ENCODE results near the gene ZNF526.
A peak's percentile ranks its signal among the peaks of the same experiment; 100 is the strongest.

The ZNF526 gene

DNA sequence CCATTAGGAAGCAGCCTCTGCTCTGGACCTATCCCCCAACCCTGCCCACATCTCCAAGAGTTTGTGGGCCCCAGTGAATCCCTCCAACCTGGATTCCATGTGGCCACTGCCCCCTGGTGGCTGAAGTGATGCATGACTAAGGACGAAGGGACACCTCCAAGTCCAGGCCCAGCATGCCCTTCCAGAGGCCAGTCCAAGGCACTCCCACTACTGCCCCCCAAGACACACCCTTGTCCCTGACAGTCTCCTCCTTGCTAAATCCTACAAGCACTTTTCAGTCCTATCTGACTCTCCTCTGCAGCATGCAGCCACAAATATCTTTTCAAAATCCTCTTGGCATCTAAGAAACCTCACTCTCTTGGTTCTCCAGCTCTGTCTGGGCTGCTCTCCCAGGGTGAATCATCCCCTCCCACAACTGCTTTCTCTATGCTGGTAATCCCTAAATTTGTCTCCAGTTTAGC, 35.7 kb upstream of the ZNF526 start:
- in situ Hi-C loops (cut with MboI; ENCODE audit: low pct_unique_long_range_greater_than_20kb, low sequenced_read_pairs, unreplicated experiment): no loop called here
- peak; percentile 76 for DNase-seq (ENCODE audit: low spot score)
- TF ChIP-seq, protein P1, sequence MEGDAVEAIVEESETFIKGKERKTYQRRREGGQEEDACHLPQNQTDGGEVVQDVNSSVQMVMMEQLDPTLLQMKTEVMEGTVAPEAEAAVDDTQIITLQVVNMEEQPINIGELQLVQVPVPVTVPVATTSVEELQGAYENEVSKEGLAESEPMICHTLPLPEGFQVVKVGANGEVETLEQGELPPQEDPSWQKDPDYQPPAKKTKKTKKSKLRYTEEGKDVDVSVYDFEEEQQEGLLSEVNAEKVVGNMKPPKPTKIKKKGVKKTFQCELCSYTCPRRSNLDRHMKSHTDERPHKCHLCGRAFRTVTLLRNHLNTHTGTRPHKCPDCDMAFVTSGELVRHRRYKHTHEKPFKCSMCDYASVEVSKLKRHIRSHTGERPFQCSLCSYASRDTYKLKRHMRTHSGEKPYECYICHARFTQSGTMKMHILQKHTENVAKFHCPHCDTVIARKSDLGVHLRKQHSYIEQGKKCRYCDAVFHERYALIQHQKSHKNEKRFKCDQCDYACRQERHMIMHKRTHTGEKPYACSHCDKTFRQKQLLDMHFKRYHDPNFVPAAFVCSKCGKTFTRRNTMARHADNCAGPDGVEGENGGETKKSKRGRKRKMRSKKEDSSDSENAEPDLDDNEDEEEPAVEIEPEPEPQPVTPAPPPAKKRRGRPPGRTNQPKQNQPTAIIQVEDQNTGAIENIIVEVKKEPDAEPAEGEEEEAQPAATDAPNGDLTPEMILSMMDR (IDR thresholded peaks at IDR 0.05; ENCODE audit: extremely low read depth, insufficient read depth, missing control alignments): peak; percentile 91

GRCh38 chr19:42185277-42185676, 34.8 kb upstream of the ZNF526 start:
- in situ Hi-C loops (cut with MboI; ENCODE audit: low pct_unique_long_range_greater_than_20kb, low sequenced_read_pairs, unreplicated experiment): loop anchor here (5.0 kb wide), 1 partner anchor 73 kb away; no protein-coding TSS in a partner anchor
- TF ChIP-seq, protein P1 (IDR thresholded peaks at IDR 0.05; ENCODE audit: extremely low read depth, insufficient read depth, missing control alignments): no peak
- no peak for DNase-seq (ENCODE audit: low spot score)

DNA sequence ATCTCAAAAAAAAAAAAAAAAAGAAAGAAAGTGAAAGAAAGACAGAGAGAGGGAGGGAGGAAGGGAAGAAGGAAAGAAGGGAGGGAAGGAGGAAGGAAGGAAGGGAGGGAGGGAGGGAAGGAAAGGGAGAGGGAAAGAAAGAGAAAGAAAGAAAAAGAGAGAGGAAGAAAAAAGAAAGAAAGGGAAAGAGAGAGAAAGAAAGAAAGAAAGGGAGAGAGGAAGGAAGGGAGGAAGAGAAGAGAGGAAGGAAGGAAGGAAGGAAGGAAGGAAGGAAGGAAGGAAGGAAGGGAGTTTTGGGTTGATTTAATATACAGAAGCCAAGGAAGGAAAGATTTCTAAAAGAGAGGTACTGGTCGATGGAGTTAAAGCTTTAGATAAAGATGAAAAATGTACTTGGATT, 31.4 kb upstream of the ZNF526 start:
- no peak for DNase-seq (ENCODE audit: low spot score)
- in situ Hi-C loops (cut with MboI; ENCODE audit: low pct_unique_long_range_greater_than_20kb, low sequenced_read_pairs, unreplicated experiment): loop anchor here (5.0 kb wide), 1 partner anchor 76 kb away; no protein-coding TSS in a partner anchor
- TF ChIP-seq, protein P1 (IDR thresholded peaks at IDR 0.05; ENCODE audit: extremely low read depth, insufficient read depth, missing control alignments): no peak

DNA sequence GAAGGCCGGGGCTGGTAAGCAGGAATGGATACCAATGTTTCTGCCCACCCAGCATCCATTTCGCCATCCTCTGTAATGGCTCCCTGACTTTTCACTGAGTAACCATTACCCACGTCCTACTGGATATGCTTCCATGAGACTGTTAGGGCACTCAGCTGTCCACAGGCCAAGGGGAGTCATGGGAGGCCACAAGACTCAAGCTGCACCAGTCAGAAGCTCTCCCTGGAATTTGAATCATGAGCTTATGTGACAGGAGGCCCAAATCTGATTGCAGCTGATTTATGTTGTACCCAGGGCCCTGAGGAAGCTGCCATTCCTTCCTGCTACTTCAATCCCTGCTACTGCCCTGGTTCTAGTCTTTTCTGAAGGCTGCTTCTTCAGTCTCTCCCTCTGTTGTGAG, 31.0 kb upstream of the ZNF526 start:
- TF ChIP-seq, protein P1 (IDR thresholded peaks at IDR 0.05; ENCODE audit: extremely low read depth, insufficient read depth, missing control alignments): no peak
- DNase-seq (ENCODE audit: low spot score): no peak

GRCh38 chr19:42191330-42191729, 28.8 kb upstream of the ZNF526 start:
- no peak for DNase-seq (ENCODE audit: low spot score)
- in situ Hi-C loops (cut with MboI; ENCODE audit: low pct_unique_long_range_greater_than_20kb, low sequenced_read_pairs, unreplicated experiment): no loop called here
- TF ChIP-seq, protein P1 (IDR thresholded peaks at IDR 0.05; ENCODE audit: extremely low read depth, insufficient read depth, missing control alignments): no peak

More for the DNA sequence above, 31.0 kb upstream of the ZNF526 start:
- in situ Hi-C loops (cut with MboI; ENCODE audit: low pct_unique_long_range_greater_than_20kb, low sequenced_read_pairs, unreplicated experiment): loop anchor here (5.0 kb wide), 1 partner anchor 77 kb away; no protein-coding TSS in a partner anchor

- in situ Hi-C loops (cut with MboI; ENCODE audit: low pct_unique_long_range_greater_than_20kb, low sequenced_read_pairs, unreplicated experiment): no loop called here
- no peak for DNase-seq (ENCODE audit: low spot score)
These were observed 28.3 kb upstream of the ZNF526 start for GRCh38 chr19:42191855-42192254.

More at GRCh38 chr19:42191855-42192254, 28.3 kb upstream of the ZNF526 start:
- TF ChIP-seq, protein P1 (IDR thresholded peaks at IDR 0.05; ENCODE audit: extremely low read depth, insufficient read depth, missing control alignments): no peak

All from GM13977 (cell line).